Measurements from ENCODE around the gene PRKD1. TPM values are rescaled to one million over a fixed set of nuclear protein-coding genes. Genes with fewer than 3 reads are reported as not detected.

PRKD1 gene
- total RNA-seq, 1 experiment from 2014 or later = 9.7 TPM

- H3K27me3 Mint-ChIP-seq (ENCODE audit: unreplicated experiment) = no peaks in the 10 kb centered on the region
- CTCF ChIA-PET = no interaction called here
- no TSS peak for BruUV-seq (replicated peaks)
- no peaks in the 10 kb centered on the region for H3K36me3 Mint-ChIP-seq (ENCODE audit: insufficient read depth, unreplicated experiment)
- H3K9me3 Mint-ChIP-seq (ENCODE audit: low read depth, unreplicated experiment) = no peaks in the 10 kb centered on the region
- TF ChIP-seq CTCF (IDR thresholded peaks at IDR 0.05; ENCODE audit: unreplicated experiment) = no peak
- DNase-seq = no peak
- no peak overlapping the region for H3K4me3 Mint-ChIP-seq (ENCODE audit: low read depth, unreplicated experiment)
- intact Hi-C loops (cut with micrococcal nuclease; ENCODE audit: unreplicated experiment) = loop anchor here (5.0 to 10.0 kb wide), 3 partner anchors 38 to 260 kb away; no protein-coding TSS in a partner anchor
- H3K4me1 Mint-ChIP-seq (ENCODE audit: low read depth, unreplicated experiment) = peaks cover 47% of the 10 kb centered on the region
- H3K27ac Mint-ChIP-seq (ENCODE audit: unreplicated experiment) = no peak overlapping the region
These were observed 282.5 kb downstream of the PRKD1 start for GRCh38 chr14:29645117-29645516.

DNA sequence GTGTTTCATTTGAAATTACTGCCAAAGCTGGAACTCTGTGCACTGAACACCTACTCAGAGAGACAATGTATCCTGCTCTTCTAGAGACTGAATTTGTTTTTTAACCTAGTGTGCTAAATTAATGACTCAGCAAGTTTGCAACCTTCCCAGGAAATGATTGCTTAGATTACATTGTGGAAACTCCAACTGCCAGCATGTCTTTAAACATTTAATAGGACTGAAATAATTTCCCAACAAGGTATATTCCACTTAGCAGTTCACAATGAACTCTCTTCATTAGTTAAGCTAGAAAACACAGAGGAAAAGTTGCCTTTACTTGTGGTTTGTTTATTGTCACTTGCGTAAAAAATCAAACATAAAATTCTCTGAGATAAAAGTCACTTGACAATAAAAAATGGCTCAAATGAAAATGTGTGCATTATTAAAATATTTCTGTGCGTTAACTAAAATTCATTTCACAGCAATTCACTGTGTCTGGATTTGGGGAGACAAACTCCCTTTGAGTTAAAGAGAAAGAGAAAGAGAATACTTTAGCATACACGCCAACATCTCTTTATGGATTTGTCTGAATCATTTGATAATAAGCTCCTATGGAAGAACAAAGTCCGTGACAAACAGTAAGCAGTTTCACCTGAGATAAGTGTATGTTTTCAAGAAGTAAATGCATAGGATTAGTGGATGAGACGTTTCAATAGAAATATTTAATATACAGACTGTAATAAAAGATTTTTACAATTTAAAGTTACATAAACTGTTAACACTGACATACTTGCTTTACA lies 284.0 kb downstream of the PRKD1 start:
- H3K27me3 Mint-ChIP-seq (ENCODE audit: unreplicated experiment) = no peaks in the 10 kb centered on the region
- CTCF ChIA-PET = interaction anchor here (1.1 kb wide), 1 partner anchor 82 kb away, joined by 3 read pairs; no protein-coding TSS in a partner anchor
- H3K4me3 Mint-ChIP-seq (ENCODE audit: low read depth, unreplicated experiment) = no peak overlapping the region
- no peak for TF ChIP-seq CTCF (IDR thresholded peaks at IDR 0.05; ENCODE audit: unreplicated experiment)
- H3K4me1 Mint-ChIP-seq (ENCODE audit: low read depth, unreplicated experiment) = peaks cover 32% of the 10 kb centered on the region
- no TSS peak for BruUV-seq (replicated peaks)
- no peaks in the 10 kb centered on the region for H3K9me3 Mint-ChIP-seq (ENCODE audit: low read depth, unreplicated experiment)
- H3K27ac Mint-ChIP-seq (ENCODE audit: unreplicated experiment) = no peak overlapping the region
- H3K36me3 Mint-ChIP-seq (ENCODE audit: insufficient read depth, unreplicated experiment) = no peaks in the 10 kb centered on the region
- intact Hi-C loops (cut with micrococcal nuclease; ENCODE audit: unreplicated experiment) = loop anchor here (10.0 kb wide), 1 partner anchor 261 kb away; no protein-coding TSS in a partner anchor
- DNase-seq = no peak

DNA sequence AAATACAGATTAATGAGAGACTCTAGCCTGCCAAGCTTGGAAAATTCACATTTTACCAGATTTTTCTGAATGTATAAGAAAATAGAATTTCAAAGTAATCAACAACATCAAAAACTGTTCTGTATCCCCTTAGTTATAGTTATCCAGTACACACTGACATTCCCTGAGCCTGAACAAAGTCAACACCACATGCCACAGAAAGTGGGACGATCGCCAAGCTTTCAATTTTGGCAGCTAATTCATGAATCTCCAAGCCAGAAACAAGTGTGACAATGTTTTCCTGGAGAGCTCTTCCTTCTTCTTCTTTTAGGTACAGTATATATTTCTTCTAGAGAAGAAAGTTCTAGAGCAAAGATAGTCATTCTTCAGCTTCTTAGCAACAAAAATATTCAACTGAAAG lies 290.2 kb downstream of the PRKD1 start:
- Mint-ChIP-seq H3K9me3 (ENCODE audit: low read depth, unreplicated experiment) (no peaks in the 10 kb centered on the region), H3K27ac (ENCODE audit: unreplicated experiment) (no peak overlapping the region), H3K4me3 (ENCODE audit: low read depth, unreplicated experiment) (no peak overlapping the region), H3K27me3 (ENCODE audit: unreplicated experiment) (no peaks in the 10 kb centered on the region), H3K36me3 (ENCODE audit: insufficient read depth, unreplicated experiment) (peaks cover 4% of the 10 kb centered on the region), H3K4me1 (ENCODE audit: low read depth, unreplicated experiment) (peaks cover 7% of the 10 kb centered on the region)
- peak; percentile 36 for DNase-seq
- no TSS peak for BruUV-seq (replicated peaks)
- CTCF ChIA-PET = interaction anchor here (0.6 kb wide), 1 partner anchor 541 kb away, joined by 4 read pairs; no protein-coding TSS in a partner anchor
- TF ChIP-seq CTCF (IDR thresholded peaks at IDR 0.05; ENCODE audit: unreplicated experiment) = no peak
- intact Hi-C loops (cut with micrococcal nuclease; ENCODE audit: unreplicated experiment) = no loop called here

DNA sequence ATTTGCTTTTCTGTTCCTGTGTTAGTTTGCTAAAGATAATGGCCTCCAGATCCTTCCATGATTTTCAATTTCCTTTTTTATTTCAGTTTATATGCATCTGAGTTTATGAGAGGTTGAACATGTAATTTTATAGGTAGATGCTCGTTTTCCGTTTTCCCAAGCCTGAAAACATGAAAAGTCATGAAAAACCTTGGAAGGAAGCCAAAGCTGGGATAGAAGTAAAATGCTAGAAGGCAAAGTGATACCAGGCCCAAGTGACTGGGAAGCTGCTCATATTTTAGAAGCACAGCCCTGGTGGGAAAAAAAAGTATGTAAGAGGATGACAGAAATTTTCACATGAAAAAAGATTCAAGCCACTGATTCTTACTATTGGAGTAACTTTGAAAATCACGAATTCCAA lies 290.8 kb downstream of the PRKD1 start:
- CTCF ChIA-PET = no interaction called here
- intact Hi-C loops (cut with micrococcal nuclease; ENCODE audit: unreplicated experiment) = no loop called here
- Mint-ChIP-seq H3K4me1 (ENCODE audit: low read depth, unreplicated experiment) (peaks cover 7% of the 10 kb centered on the region), H3K9me3 (ENCODE audit: low read depth, unreplicated experiment) (no peaks in the 10 kb centered on the region), H3K36me3 (ENCODE audit: insufficient read depth, unreplicated experiment) (peaks cover 4% of the 10 kb centered on the region), H3K4me3 (ENCODE audit: low read depth, unreplicated experiment) (no peak overlapping the region), H3K27ac (ENCODE audit: unreplicated experiment) (no peak overlapping the region), H3K27me3 (ENCODE audit: unreplicated experiment) (no peaks in the 10 kb centered on the region)
- BruUV-seq (replicated peaks) = no TSS peak
- no peak for DNase-seq
- no peak for TF ChIP-seq CTCF (IDR thresholded peaks at IDR 0.05; ENCODE audit: unreplicated experiment)

Data from Calu3 (cell line).